Skeletal muscle tissue (tissue), 4 donors: Measurements from ENCODE around the gene TMEM143. TPM values are rescaled to one million over a fixed set of nuclear protein-coding genes. Genes with fewer than 3 reads are reported as not detected.
A peak's percentile ranks its signal among the peaks of the same experiment; 100 is the strongest.

ENCODE experiments used
- H3K27ac ChIP-seq: one replicate; pipeline ENCODE4 v1.7.0; 2013; ENCODE audit warnings: mild to moderate bottlenecking, low read depth, low read length, inconsistent platforms
- H3K27me3 ChIP-seq, 3 donors: one replicate each; pipeline ENCODE4 v1.7.0; 2013; ENCODE audit warnings: low read length in 3 of 3; ENCODE audit not compliant: control insufficient read depth in 3 of 3, insufficient read depth in 3 of 3
- H3K36me3 ChIP-seq, 3 donors: one replicate each; pipeline ENCODE4 v1.7.0; 2013; ENCODE audit warnings: low read length in 3 of 3; ENCODE audit not compliant: control insufficient read depth in 3 of 3, insufficient read depth in 3 of 3
- H3K4me1 ChIP-seq, 3 donors: one replicate each; pipeline ENCODE4 v1.7.0; 2013; ENCODE audit warnings: low read length in 3 of 3, mild to moderate bottlenecking in 3 of 3; ENCODE audit not compliant: control insufficient read depth in 3 of 3, insufficient read depth in 3 of 3
- H3K4me3 ChIP-seq, 3 donors: one replicate each; pipeline ENCODE4 v1.7.0; 2013; ENCODE audit warnings: low read length in 3 of 3
- H3K9ac ChIP-seq, 3 donors: one replicate each; pipeline ENCODE4 v1.7.0; 2013; ENCODE audit warnings: low read length in 3 of 3, mild to moderate bottlenecking in 3 of 3, moderate library complexity in 2 of 3, low read depth in 1 of 3
- H3K9me3 ChIP-seq, 3 donors: one replicate each; pipeline ENCODE4 v1.7.0; 2013; ENCODE audit warnings: low read length in 3 of 3; ENCODE audit not compliant: control insufficient read depth in 3 of 3
- total RNA-seq: library from RNA; depleted of rRNA; stranded (reverse); fragments of >200 nt; gene quantifications from one replicate; pipeline ENCODE4 v1.2.3, GENCODE V29; 2014
- donor health status: Osteomylitis.

Gene TMEM143
- total RNA-seq, 1 donor from 2014 or later: 7.8 TPM

DNA sequence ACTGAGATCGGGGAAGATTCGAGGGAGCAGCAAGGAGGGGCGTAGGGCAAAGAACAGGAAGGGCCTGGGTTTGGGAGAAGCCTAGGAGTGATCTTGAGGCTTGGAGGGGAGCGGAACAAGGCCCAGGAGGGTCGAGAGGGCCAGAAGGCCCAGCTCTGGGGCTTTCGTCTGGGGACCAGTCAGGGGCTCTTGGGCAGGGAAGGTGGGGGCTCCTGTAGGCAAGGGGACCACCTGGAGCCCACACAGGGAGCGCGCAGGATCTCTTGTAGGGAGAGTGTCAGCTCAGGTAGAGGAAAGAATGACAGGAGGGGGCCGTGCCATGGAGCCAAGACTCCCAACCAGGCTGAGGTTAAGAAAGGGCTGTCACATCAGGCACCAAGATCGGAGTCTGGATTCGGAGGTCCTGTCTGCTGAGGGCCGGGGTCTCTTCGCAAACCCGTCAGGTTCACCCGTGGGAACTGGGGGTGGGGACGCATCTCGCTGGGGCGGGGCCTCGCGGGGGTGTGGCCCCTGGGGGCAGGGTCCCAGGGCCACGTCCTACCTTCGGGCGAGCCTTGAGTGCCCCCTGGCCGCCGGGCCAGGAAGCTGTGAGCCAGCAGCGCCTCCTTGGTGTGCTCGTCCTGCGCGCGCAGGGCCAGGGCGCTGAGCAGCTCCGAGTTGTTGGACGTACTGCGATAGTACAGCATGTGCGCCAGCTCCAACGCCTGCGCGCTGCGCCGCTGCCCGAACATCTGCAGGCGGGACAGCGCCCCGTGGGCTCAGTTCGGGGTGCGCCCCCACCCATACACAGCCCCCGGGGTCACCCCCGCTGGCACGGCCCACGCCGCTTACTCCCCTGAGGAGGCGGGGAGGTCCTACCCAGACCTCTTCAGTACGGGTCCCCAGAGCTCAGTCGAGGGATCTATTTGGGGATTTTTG is 30.0 kb downstream of the TMEM143 start:
- Histone ChIP-seq H3K27ac (peak overlapping the region; percentile 85), H3K9me3 (no peaks in the 10 kb centered on the region), H3K9ac (peak overlapping the region; percentile 54 to 73 (median 66)), H3K27me3 (no peaks in the 10 kb centered on the region), H3K4me1 (peaks cover 18 to 27% (median 22%) of the 10 kb centered on the region in 3 donors), H3K4me3 (peak overlapping the region; percentile 71 to 78 (median 76)), H3K36me3 (peaks cover 0 to 15% (median 10%) of the 10 kb centered on the region in 3 donors)

- Histone ChIP-seq H3K9ac (peak overlapping the region; percentile 54 to 73 (median 66)), H3K36me3 (peaks cover 0 to 13% (median 7%) of the 10 kb centered on the region in 3 donors), H3K4me1 (peaks cover 18 to 27% (median 22%) of the 10 kb centered on the region in 3 donors), H3K4me3 (peak overlapping the region; percentile 71 to 78 (median 76)), H3K9me3 (no peaks in the 10 kb centered on the region), H3K27me3 (no peaks in the 10 kb centered on the region), H3K27ac (peak overlapping the region; percentile 85)
These were observed 30.9 kb downstream of the TMEM143 start for GRCh38 chr19:48332662-48333466.

- Histone ChIP-seq H3K9me3 (no peaks in the 10 kb centered on the region), H3K27me3 (no peaks in the 10 kb centered on the region), H3K4me1 (peaks cover 20 to 27% (median 22%) of the 10 kb centered on the region in 3 donors), H3K27ac (peak overlapping the region; percentile 85), H3K9ac (peak overlapping the region; percentile 10 to 73 (median 50)), H3K36me3 (peaks cover 0 to 8% (median 4%) of the 10 kb centered on the region in 3 donors), H3K4me3 (peak overlapping the region; percentile 71 to 78 (median 76))
These were observed 31.4 kb downstream of the TMEM143 start for GRCh38 chr19:48332351-48332661.

DNA sequence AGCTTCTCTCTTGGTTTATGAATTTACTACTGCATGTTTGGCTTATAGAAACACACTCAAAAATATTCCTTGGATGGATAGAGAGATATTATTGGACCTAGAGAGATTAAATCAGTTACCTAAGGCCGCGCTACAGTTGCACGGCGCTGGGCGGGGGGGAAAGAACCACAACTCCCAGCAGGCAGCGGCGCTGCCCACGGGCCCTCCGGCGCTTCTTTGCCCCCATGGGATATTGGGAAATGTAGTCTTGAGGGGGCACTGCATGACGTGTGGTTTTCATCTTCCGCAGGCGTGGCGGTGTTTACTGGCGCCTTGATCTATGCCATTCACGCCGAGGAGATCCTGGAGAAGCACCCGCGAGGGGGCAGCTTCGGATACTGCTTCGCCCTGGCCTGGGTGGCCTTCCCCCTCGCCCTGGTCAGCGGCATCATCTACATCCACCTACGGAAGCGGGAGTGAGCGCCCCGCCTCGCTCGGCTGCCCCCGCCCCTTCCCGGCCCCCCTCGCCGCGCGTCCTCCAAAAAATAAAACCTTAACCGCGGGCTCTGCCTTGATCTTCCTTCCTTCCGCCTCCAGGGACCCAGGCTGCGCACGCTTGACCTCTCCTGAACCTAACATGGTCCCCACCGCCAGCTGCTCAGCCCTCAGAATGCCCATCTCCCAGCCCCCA is 33.6 kb downstream of the TMEM143 start:
- H3K36me3 ChIP-seq: peaks cover 0 to 8% (median 4%) of the 10 kb centered on the region in 3 donors
- no peaks in the 10 kb centered on the region for H3K9me3 ChIP-seq
- no peaks in the 10 kb centered on the region for H3K27me3 ChIP-seq
- H3K9ac ChIP-seq: peak overlapping the region; percentile 61 to 77 (median 72)
- H3K4me1 ChIP-seq: peaks cover 24 to 32% (median 27%) of the 10 kb centered on the region in 3 donors
- peak overlapping the region; percentile 56 to 63 (median 63) for H3K4me3 ChIP-seq
- H3K27ac ChIP-seq: peak overlapping the region; percentile 84

- Histone ChIP-seq H3K4me1 (peaks cover 24 to 32% (median 27%) of the 10 kb centered on the region in 3 donors), H3K4me3 (peak overlapping the region in 1 of 3 donors; percentile 63), H3K36me3 (peaks cover 0 to 8% (median 4%) of the 10 kb centered on the region in 3 donors), H3K9me3 (no peaks in the 10 kb centered on the region), H3K27ac (no peak overlapping the region), H3K9ac (no peak overlapping the region), H3K27me3 (no peaks in the 10 kb centered on the region)
These were observed 34.4 kb downstream of the TMEM143 start for GRCh38 chr19:48329167-48329891.

DNA sequence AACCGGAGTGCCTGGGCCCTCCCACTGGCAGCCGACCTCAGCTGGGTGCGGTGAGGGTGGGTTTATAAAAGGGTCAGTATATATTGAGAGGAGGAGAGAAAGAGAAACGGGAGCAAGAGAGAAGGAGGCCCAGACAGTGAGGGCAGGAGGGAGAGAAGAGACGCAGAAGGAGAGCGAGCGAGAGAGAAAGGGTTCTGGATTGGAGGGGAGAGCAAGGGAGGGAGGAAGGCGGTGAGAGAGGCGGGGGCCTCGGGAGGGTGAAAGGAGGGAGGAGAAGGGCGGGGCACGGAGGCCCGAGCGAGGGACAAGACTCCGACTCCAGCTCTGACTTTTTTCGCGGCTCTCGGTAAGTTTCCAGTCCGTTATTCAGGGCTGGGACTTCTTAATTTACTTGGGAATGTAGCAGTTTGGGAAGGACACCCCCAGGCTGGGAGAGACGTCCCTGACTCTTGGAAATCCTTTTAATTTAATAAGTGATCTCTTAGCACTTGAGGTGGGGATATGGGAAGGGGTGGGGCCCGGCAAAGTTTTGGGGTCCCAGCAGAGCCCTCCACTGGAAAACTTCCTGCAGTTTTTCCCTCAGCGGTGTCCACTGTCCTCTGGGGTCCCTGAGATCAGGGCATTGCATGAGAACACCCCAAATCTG is 38.4 kb downstream of the TMEM143 start, which contains the start of gene EMP3:
EMP3 (plus strand) TSS at position 288 of the 646 bp plus-strand sequence. CDS start 1,293 bp downstream, outside the sequence.
- Histone ChIP-seq H3K36me3 (peaks cover 0 to 8% (median 4%) of the 10 kb centered on the region in 3 donors), H3K9me3 (no peaks in the 10 kb centered on the region), H3K27ac (peak within 1 kb of the TSS; percentile 82), H3K4me1 (peaks cover 19 to 35% (median 21%) of the 10 kb centered on the region in 3 donors), H3K4me3 (peak within 1 kb of the TSS; percentile 62 to 80 (median 67)), H3K9ac (peak within 1 kb of the TSS; percentile 75 to 77 (median 76)), H3K27me3 (no peaks in the 10 kb centered on the region)

- H3K9me3 ChIP-seq: no peaks in the 10 kb centered on the region
- H3K4me3 ChIP-seq: peak overlapping the region; percentile 75 to 89 (median 76)
- H3K4me1 ChIP-seq: peaks cover 15 to 31% (median 20%) of the 10 kb centered on the region in 3 donors
- H3K9ac ChIP-seq: peak overlapping the region; percentile 91 to 92 (median 91)
- H3K27ac ChIP-seq: peak overlapping the region; percentile 94
- no peaks in the 10 kb centered on the region for H3K27me3 ChIP-seq
- H3K36me3 ChIP-seq: no peaks in the 10 kb centered on the region
These were observed 41.8 kb downstream of the TMEM143 start for GRCh38 chr19:48321622-48322591.

GRCh38 chr19:48321372-48321621 is 42.4 kb downstream of the TMEM143 start:
- Histone ChIP-seq H3K27me3 (no peaks in the 10 kb centered on the region), H3K27ac (peak overlapping the region; percentile 94), H3K4me1 (peaks cover 15 to 28% (median 20%) of the 10 kb centered on the region in 3 donors), H3K9ac (peak overlapping the region; percentile 91 to 92 (median 91)), H3K4me3 (peak overlapping the region; percentile 75 to 89 (median 76)), H3K9me3 (no peaks in the 10 kb centered on the region), H3K36me3 (no peaks in the 10 kb centered on the region)
